Fibroblast of mammary gland (primary cell): Measurements from ENCODE around the gene POLRMT.

ENCODE experiments used
- DNase-seq: peaks from one replicate; pipeline ENCODE4 v3.0.0-alpha.2; 2010; ENCODE audit warnings: low read depth
- H3K4me3 ChIP-seq: 2 replicates; pipeline ENCODE4 v1.5.1; 2011; ENCODE audit warnings: low read depth, mild to moderate bottlenecking, low read length, moderate library complexity; ENCODE audit not compliant: control insufficient read depth
- TF ChIP-seq, protein P1 (sequence below): conservative IDR thresholded peaks from 2 replicates; pipeline ENCODE4 v1.5.1; 2011; ENCODE audit warnings: low read depth, low read length, inconsistent platforms; ENCODE audit not compliant: control insufficient read depth, insufficient read depth

The POLRMT gene

DNA sequence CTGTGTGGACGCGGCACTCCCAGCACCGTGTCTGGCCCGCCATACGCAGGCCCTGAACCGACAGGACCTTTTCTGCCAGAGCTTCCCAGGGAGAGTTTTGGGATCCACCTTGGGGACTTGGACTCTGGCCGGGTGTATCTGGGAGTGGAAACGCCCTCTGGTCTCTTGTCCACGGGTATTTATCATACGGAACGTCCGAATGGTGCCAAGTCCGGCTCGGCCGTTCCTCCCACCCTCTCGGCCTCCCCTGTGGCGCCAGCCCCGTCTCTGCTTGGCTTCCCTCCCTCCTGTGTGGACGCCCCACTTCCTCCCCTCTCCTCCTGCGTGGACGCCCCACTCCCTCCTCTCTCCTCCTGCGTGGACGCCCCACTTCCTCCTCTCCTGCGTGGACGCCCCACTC lies 31.5 kb downstream of the POLRMT start:
- H3K4me3 ChIP-seq = no peak overlapping the region
- TF ChIP-seq, protein P1, sequence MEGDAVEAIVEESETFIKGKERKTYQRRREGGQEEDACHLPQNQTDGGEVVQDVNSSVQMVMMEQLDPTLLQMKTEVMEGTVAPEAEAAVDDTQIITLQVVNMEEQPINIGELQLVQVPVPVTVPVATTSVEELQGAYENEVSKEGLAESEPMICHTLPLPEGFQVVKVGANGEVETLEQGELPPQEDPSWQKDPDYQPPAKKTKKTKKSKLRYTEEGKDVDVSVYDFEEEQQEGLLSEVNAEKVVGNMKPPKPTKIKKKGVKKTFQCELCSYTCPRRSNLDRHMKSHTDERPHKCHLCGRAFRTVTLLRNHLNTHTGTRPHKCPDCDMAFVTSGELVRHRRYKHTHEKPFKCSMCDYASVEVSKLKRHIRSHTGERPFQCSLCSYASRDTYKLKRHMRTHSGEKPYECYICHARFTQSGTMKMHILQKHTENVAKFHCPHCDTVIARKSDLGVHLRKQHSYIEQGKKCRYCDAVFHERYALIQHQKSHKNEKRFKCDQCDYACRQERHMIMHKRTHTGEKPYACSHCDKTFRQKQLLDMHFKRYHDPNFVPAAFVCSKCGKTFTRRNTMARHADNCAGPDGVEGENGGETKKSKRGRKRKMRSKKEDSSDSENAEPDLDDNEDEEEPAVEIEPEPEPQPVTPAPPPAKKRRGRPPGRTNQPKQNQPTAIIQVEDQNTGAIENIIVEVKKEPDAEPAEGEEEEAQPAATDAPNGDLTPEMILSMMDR = no peak

DNA sequence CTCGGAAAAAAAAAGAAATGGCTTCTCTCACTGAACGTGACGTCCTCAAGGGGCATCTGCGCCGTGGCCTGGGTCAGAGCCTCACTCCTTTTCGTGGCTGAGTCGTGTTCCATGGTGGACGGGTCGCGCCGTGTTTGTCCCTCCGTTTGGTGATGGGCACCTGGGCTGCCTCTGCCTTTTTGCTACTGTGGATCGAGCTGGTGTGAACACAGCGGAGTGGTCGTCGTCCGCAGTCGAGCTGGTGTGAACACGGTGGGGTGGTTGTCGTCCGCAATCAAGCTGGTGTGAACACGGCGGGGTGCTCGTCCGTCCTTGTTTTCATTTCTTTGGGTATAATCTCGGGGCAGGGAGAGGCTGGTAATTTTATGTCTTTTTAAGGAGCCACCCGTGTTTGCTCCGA lies 32.0 kb downstream of the POLRMT start:
- TF ChIP-seq, protein P1 = no peak
- no peak for DNase-seq
- no peak overlapping the region for H3K4me3 ChIP-seq

More for the DNA sequence above, 31.5 kb downstream of the POLRMT start:
- no peak for DNase-seq

DNA sequence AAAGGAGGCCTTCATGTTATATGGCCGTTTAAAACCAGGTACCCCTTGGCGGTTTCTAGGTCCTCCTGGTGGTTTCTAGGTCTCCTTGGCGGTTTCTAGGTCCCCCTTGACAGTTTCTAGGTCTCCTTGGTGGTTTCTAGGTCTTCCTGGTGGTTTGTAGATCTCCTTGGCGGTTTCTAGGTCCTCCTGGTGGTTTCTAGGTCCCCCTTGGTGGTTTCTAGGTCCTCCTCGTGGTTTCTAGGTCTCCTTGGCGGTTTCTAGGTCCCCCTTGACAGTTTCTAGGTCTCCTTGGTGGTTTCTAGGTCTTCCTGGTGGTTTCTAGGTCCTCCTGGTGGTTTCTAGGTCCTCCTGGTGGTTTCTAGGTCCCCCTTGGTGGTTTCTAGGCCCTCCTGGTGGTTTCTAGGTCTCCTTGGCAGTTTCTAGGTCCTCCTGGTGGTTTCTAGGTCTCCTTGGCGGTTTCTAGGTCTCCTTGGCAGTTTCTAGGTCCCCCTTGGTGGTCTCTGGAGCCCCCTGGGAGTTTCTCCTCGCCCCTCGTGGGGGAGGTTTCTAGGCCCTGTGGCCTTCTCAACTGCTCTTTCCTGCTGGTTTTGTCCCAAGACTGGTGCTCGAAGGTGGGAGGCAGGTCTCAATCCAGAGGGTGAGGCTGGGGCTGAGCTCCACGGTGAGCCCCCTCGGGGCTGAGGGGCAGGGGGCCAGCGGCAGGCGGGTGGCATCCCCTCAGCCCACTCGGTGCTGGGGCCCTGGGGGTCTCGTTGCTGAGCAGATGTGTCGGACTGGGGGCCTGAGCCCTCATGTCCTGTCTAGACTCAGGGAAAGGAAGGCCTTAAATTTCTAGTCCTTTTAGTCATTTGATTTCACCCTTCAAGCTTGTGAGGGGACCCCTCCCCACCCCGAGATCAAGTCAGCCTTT lies 35.7 kb downstream of the POLRMT start:
- H3K4me3 ChIP-seq = no peak overlapping the region
- no peak for DNase-seq
- TF ChIP-seq, protein P1 = no peak

DNA sequence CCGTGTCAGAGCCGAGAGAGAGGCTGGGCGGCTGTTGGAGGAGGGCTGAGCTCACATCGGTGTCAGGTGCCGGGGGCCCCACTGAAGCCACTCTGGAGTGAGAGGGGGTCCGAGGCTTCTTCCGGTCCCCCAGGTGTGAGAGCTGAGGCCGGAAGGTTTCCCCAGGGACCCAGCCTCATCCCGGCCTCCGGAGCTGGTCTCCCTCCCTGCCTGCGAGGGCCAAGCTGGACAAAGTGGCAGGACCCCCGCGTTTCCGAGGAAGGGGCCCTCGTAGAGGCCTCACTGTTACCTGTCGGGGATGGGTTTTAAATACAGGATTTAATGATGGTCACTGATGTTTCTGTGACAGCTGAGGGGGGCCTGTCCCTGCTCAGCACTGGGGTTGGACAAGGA lies 37.1 kb downstream of the POLRMT start:
- DNase-seq = no peak
- H3K4me3 ChIP-seq = no peak overlapping the region
- TF ChIP-seq, protein P1 = no peak

DNA sequence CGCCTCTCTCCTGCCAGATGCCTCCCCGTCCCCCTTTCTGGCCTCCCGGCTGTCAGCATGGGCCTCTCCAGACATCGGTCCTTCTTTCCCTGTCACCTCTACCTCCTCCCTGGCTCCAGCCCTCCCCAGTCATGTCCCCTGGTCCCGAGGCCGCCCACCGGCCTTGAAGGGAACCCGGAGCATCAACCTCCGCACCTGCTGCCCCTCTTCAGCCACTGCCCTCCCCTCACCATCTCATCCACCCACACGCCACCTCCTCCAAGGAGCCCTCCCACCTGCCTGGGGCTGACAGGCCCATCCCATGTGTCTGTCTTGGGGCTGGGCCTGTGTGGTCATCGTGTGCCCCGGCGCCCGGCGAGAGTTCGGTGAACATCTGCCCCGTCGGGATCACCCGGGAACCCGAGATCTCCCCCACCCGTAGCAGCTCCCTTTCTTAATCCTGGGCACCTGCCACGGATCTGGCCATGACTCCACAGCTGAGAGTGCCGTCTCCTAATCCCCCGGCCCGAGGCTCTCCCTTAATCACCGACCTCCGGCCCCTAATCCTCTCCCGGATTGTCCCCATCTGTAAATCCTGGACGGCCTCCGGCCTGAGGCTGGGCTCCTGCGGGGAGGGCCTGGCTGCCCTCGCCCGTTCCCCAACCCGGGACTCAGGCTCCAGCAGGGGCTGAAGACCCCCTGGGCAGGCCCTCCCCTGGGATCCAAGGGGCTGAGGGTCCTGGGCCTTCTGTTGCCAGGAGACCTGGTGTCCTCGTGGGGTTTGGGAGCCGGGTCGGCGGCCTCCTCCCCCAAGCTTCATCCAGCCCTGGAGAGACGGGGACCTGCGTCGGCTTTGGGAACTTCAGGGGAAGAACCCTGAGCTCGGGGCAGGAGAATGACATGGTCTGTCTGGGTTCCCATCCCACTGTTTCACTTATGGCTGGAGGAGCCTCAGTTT lies 37.7 kb downstream of the POLRMT start:
- no peak for DNase-seq
- TF ChIP-seq, protein P1 = no peak
- H3K4me3 ChIP-seq = no peak overlapping the region

DNA sequence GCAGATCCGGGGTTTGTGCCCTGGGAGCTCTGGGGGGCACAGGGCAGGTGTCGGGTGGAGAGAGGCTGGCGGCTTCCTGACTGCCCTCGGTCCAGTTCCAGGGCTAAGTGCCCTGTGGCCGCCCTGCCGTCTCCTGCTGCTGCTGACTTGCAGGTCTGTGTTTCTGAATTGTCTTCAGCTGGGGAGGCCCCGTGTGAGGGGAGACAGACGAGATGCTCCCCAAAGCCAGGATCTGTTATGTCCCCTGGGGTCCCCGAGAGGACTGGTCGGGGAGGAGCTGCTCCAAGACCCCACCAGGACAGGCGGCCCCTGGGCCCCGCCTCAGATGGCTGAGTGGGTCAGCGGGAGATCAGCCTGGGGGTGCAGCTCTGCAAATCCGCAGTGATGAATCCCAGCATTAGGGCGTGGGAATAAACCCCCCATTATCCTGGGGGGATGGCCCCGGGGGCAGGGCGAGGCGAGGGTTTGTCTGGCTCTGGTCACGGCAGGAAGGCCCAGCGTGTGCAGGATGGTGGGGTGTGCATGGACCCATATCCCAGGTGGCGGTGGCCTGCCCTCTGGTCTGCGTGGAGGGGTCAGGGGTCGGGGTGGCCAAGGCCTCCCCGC lies 39.0 kb downstream of the POLRMT start:
- no peak for DNase-seq
- TF ChIP-seq, protein P1 = no peak
- H3K4me3 ChIP-seq = no peak overlapping the region
